Transverse colon (tissue), 4 donors: ENCODE data around the gene RMND5A. TPM values are rescaled to one million over a fixed set of nuclear protein-coding genes. Genes with fewer than 3 reads are reported as not detected.

Experiments used
- DNase-seq: peaks from one replicate; pipeline ENCODE4 v3.0.0-alpha.2; 2019
- H3K27ac ChIP-seq, 4 donors: fragments of 200-600 bp; sonication (generic); 2 replicates each; pipeline ENCODE4 v1.5.1; 2016 to 2018; ENCODE audit warnings: inconsistent platforms in 4 of 4
- H3K27me3 ChIP-seq: fragments of 200-600 bp; sonication (generic); 2 replicates; pipeline ENCODE4 v1.5.1; 2017; ENCODE audit warnings: inconsistent platforms
- H3K36me3 ChIP-seq, 4 donors: fragments of 200-600 bp; sonication (generic); 2 replicates each; pipeline ENCODE4 v1.5.1; 2017 to 2019; ENCODE audit warnings: inconsistent platforms in 4 of 4
- H3K4me1 ChIP-seq, 4 donors: fragments of 200-600 bp; sonication (generic); 2 replicates each; pipeline ENCODE4 v1.5.1; 2017 to 2020; ENCODE audit warnings: inconsistent platforms in 4 of 4
- H3K4me3 ChIP-seq, 4 donors: fragments of 200-600 bp; sonication (generic); 1 replicate in 1 of 4; 2 replicates in 3 of 4; pipeline versions ENCODE4 v1.5.1 to v1.6.1; 2017 to 2019; ENCODE audit warnings: inconsistent platforms in 4 of 4
- H3K9me3 ChIP-seq, 2 donors: fragments of 200-600 bp; sonication (generic); 2 replicates each; pipeline ENCODE4 v1.5.1; 2017 to 2019; ENCODE audit warnings: inconsistent platforms in 2 of 2
- CTCF ChIP-seq, 5 experiments: fragments of 200-600 bp in 3 of 5; fragments of 450-650 bp in 2 of 5; sonication (generic) in 3 of 5; IDR thresholded peaks; 1 replicate in 2 of 5; 2 replicates in 3 of 5; pipeline ENCODE4 v1.5.1; 2016 to 2017; ENCODE audit warnings: antibody characterized with exemption in 5 of 5, inconsistent platforms in 3 of 5, mild to moderate bottlenecking in 2 of 5, moderate library complexity in 1 of 5
- EP300 ChIP-seq: sonication (generic); formaldehyde crosslinking; IDR thresholded peaks from one replicate; pipeline ENCODE4 v1.6.1; 2017; ENCODE audit warnings: antibody characterized with exemption, low read depth
- POLR2A ChIP-seq: fragments of 450-650 bp; IDR thresholded peaks from one replicate; pipeline ENCODE4 v1.6.1; 2016; ENCODE audit warnings: antibody characterized with exemption, mild to moderate bottlenecking, moderate library complexity
- POLR2AphosphoS5 ChIP-seq, 3 donors: sonication (generic); formaldehyde crosslinking; IDR thresholded peaks; one replicate each; pipeline ENCODE4 v1.6.1; 2016; ENCODE audit warnings: antibody characterized with exemption in 3 of 3
- whole genome bisulfite sequencing, 2 donors: methylation state at CpG; one replicate each; pipeline ENCODE4 v1.1.5; 2018; ENCODE audit warnings: low coverage in 1 of 2; 5-methylcytosine and 5-hydroxymethylcytosine counted together
- in situ Hi-C, 4 donors: fragments of 200-750 bp; cut with MboI; loops; one replicate each; pipeline versions ENCODE4 v1.15.0 to v1.15.1; 2017; ENCODE audit warnings: low sequenced_read_pairs in 3 of 4, low pct_ligation_motif_present in 1 of 4, low pct_unique_long_range_greater_than_20kb in 1 of 4
- intact Hi-C: fragments of 100-400 bp; cut with DNase I; formaldehyde crosslinking; loops from one replicate; pipeline ENCODE4 v1.15.1; 2023; ENCODE audit warnings: low total_unique reads
- total RNA-seq, 4 donors: library from RNA; depleted of rRNA; stranded (reverse); fragments of >200 nt; gene quantifications; one replicate each; pipeline ENCODE4 v1.1.0, GENCODE V29; 2016

RMND5A gene
- total RNA-seq, 4 donors from 2014 or later: 58.1 to 94.8 (median 72.4) TPM

GRCh38 chr2:86782748-86783147 is 62.7 kb downstream of the RMND5A start:
- Histone ChIP-seq H3K27ac (no peak overlapping the region), H3K36me3 (no peaks in the 10 kb centered on the region), H3K4me1 (no peaks in the 10 kb centered on the region), H3K27me3 (peaks cover 4% of the 10 kb centered on the region), H3K4me3 (no peak overlapping the region), H3K9me3 (no peaks in the 10 kb centered on the region)
- 90 to 93% methylated on average over 3 to 7 of the region's 7 CpGs for WGBS, 2 donors
- TF ChIP-seq POLR2AphosphoS5 (IDR thresholded peaks at IDR 0.05): no peak
- no peak for TF ChIP-seq CTCF (IDR thresholded peaks at IDR 0.05)
- TF ChIP-seq POLR2A: no peak
- TF ChIP-seq EP300: no peak
- DNase-seq: no peak
- in situ Hi-C loops: no loop called here
- intact Hi-C loops: loop anchor here (1.0 kb wide), 1 partner anchor 26 kb away; no protein-coding TSS in a partner anchor

- in situ Hi-C loops (no loop called here), intact Hi-C loops (loop anchor here (1.0 kb wide), 1 partner anchor 25 kb away; no protein-coding TSS in a partner anchor)
- 43 to 53% methylated on average over 5 to 8 of the region's 8 CpGs for WGBS, 2 donors
- H3K27me3 ChIP-seq: peaks cover 13% of the 10 kb centered on the region
- no peaks in the 10 kb centered on the region for H3K9me3 ChIP-seq
- no peaks in the 10 kb centered on the region for H3K36me3 ChIP-seq
- H3K4me3 ChIP-seq: no peak overlapping the region
- no peak overlapping the region for H3K27ac ChIP-seq
- TF ChIP-seq POLR2AphosphoS5 (IDR thresholded peaks at IDR 0.05) (no peak), CTCF (IDR thresholded peaks at IDR 0.05) (no peak)
- H3K4me1 ChIP-seq: peaks cover under 1 to 1% (median under 1%) of the 10 kb centered on the region in 4 donors
- no peak for DNase-seq
These were observed 63.7 kb downstream of the RMND5A start for GRCh38 chr2:86783615-86784339.

- peaks cover 12 to 16% (median 14%) of the 10 kb centered on the region in 4 donors for H3K4me1 ChIP-seq
- no peak for TF ChIP-seq CTCF (IDR thresholded peaks at IDR 0.05)
- no peak for TF ChIP-seq POLR2A
- no peak for TF ChIP-seq POLR2AphosphoS5 (IDR thresholded peaks at IDR 0.05)
- TF ChIP-seq EP300: no peak
- H3K4me3 ChIP-seq: no peak overlapping the region
- no peak overlapping the region for H3K27ac ChIP-seq
- no peak for DNase-seq
- no peaks in the 10 kb centered on the region for H3K9me3 ChIP-seq
- peaks cover 30% of the 10 kb centered on the region for H3K27me3 ChIP-seq
- in situ Hi-C loops (no loop called here), intact Hi-C loops (no loop called here)
- no peaks in the 10 kb centered on the region for H3K36me3 ChIP-seq
- 90 to 91% methylated on average over 2 to 9 of the region's 9 CpGs for WGBS, 2 donors
These were observed 65.4 kb downstream of the RMND5A start for GRCh38 chr2:86785456-86785855.

- Histone ChIP-seq H3K27me3 (peaks cover 36% of the 10 kb centered on the region), H3K27ac (no peak overlapping the region), H3K36me3 (no peaks in the 10 kb centered on the region), H3K4me3 (no peak overlapping the region), H3K4me1 (peaks cover 17 to 23% (median 20%) of the 10 kb centered on the region in 4 donors), H3K9me3 (no peaks in the 10 kb centered on the region)
- 58 to 89% methylated on average over 2 to 9 of the region's 10 CpGs for WGBS, 2 donors
- TF ChIP-seq CTCF (IDR thresholded peaks at IDR 0.05): no peak
- no peak for TF ChIP-seq POLR2AphosphoS5 (IDR thresholded peaks at IDR 0.05)
- peak; percentile 14 for TF ChIP-seq POLR2A
- TF ChIP-seq EP300: no peak
- intact Hi-C loops: no loop called here
- no peak for DNase-seq
- in situ Hi-C loops: no loop called here
These were observed 66.0 kb downstream of the RMND5A start for GRCh38 chr2:86786001-86786536.
